Right lobe of liver (tissue), 6 donors: ENCODE results near the gene SLC8A1. TPM values are rescaled to one million over a fixed set of nuclear protein-coding genes. Genes with fewer than 3 reads are reported as not detected.

Source experiments
- ATAC-seq, 4 donors: fragments of 200-7000 bp; cut with Tn5 transposase; one replicate each; pipeline ENCODE4 v1.9.1; 2020; ENCODE audit warnings: mild to moderate bottlenecking in 4 of 4, moderate library complexity in 4 of 4
- DNase-seq, 3 donors: peaks; one replicate each; pipeline ENCODE4 v3.0.0-alpha.2; 2020
- H3K27ac ChIP-seq, 3 donors: fragments of 200-600 bp; one replicate each; pipeline ENCODE4 v1.8.0; 2022
- H3K27me3 ChIP-seq, 2 donors: fragments of 200-600 bp; one replicate each; pipeline ENCODE4 v1.8.0; 2022
- H3K36me3 ChIP-seq, 4 donors: fragments of 200-600 bp; sonication (generic) in 1 of 4; one replicate each; pipeline versions ENCODE4 v1.5.1 to v1.8.0; 2017 to 2022; ENCODE audit warnings: control low read depth in 1 of 4
- H3K4me1 ChIP-seq, 4 donors: fragments of 200-600 bp; sonication (generic) in 1 of 4; one replicate each; pipeline versions ENCODE4 v1.5.1 to v1.8.0; 2017 to 2022; ENCODE audit warnings: control low read depth in 1 of 4
- H3K4me3 ChIP-seq, 3 donors: fragments of 200-600 bp; one replicate each; pipeline ENCODE4 v1.8.0; 2022
- H3K9me3 ChIP-seq, 4 donors: fragments of 200-600 bp; sonication (generic) in 1 of 4; one replicate each; pipeline versions ENCODE4 v1.5.1 to v1.8.0; 2017 to 2022; ENCODE audit warnings: control low read depth in 1 of 4
- CTCF ChIP-seq, 4 donors: fragments of 200-600 bp in 3 of 4; fragments of 450-650 bp in 1 of 4; IDR thresholded peaks; one replicate each; pipeline versions ENCODE4 v1.5.1 to v1.8.0; 2016 to 2022; ENCODE audit warnings: antibody characterized with exemption in 4 of 4, mild to moderate bottlenecking in 2 of 4
- POLR2A ChIP-seq: fragments of 450-650 bp; IDR thresholded peaks from one replicate; pipeline ENCODE4 v1.6.1; 2017; ENCODE audit warnings: antibody characterized with exemption, mild to moderate bottlenecking
- WGBS: methylation state at CpG from one replicate; pipeline ENCODE4 v1.1.6; 2018; ENCODE audit warnings: low coverage, low lambda C conversion rate; ENCODE audit not compliant: insufficient coverage; ENCODE audit errors: missing lambda C conversion rate; 5-methylcytosine and 5-hydroxymethylcytosine counted together
- intact Hi-C, 2 donors: fragments of 100-400 bp; cut with DNase I; formaldehyde crosslinking; loops; one replicate each; pipeline versions ENCODE4 v1.11.2 to v1.14.1; 2022
- total RNA-seq, 6 experiments: library from RNA; depleted of rRNA in 2 of 6; stranded (reverse); fragments of >200 nt in 2 of 6; fragmentation: NEBNext Ultra II Directional in 3 of 6; extraction: Animal tissue kit (Norgen Biotek cat#: 25700) in 3 of 6; gene quantifications; one replicate each; pipeline versions ENCODE4 v1.1.0 to v1.2.4, GENCODE V29; 2016 to 2023
- donor health status: DM: no; HTN: yes; CAD: no.
- donor health status: DM: no; HTN: no; CAD: no.
- donor health status: DM: no; HTN: no; CAD: no.
- donor health status: DM: no; HTN: yes; CAD: no.
- donor health status: DM: no; HTN: yes; CAD: no.

SLC8A1 gene
- total RNA-seq, 6 experiments from 2014 or later = 3.3 to 12.1 (median 4.9) TPM

- Histone ChIP-seq H3K36me3 (no peaks in the 10 kb centered on the region), H3K9me3 (no peaks in the 10 kb centered on the region), H3K4me1 (no peaks in the 10 kb centered on the region), H3K27me3 (no peaks in the 10 kb centered on the region), H3K4me3 (no peak overlapping the region), H3K27ac (no peak overlapping the region)
- intact Hi-C loops = no loop called here
- ATAC-seq = no peak
- WGBS = 39% methylated on average over 6 of the region's 6 CpGs
- no peak for DNase-seq
- no peak for TF ChIP-seq POLR2A
- TF ChIP-seq CTCF (IDR thresholded peaks at IDR 0.05) = no peak
These were observed 151.5 kb downstream of the SLC8A1 start for GRCh38 chr2:40300391-40300790.

GRCh38 chr2:40299781-40300180 is 152.1 kb downstream of the SLC8A1 start:
- Histone ChIP-seq H3K27me3 (no peaks in the 10 kb centered on the region), H3K27ac (no peak overlapping the region), H3K4me1 (no peaks in the 10 kb centered on the region), H3K36me3 (no peaks in the 10 kb centered on the region), H3K9me3 (no peaks in the 10 kb centered on the region), H3K4me3 (no peak overlapping the region)
- ATAC-seq (no peak), DNase-seq (no peak)
- intact Hi-C loops = no loop called here
- 42% methylated on average over 2 of the region's 2 CpGs for WGBS
- no peak for TF ChIP-seq POLR2A
- no peak for TF ChIP-seq CTCF (IDR thresholded peaks at IDR 0.05)

GRCh38 chr2:40299173-40299572 is 152.7 kb downstream of the SLC8A1 start:
- Histone ChIP-seq H3K36me3 (no peaks in the 10 kb centered on the region), H3K4me1 (no peaks in the 10 kb centered on the region), H3K9me3 (no peaks in the 10 kb centered on the region), H3K27me3 (no peaks in the 10 kb centered on the region), H3K27ac (no peak overlapping the region), H3K4me3 (no peak overlapping the region)
- no peak for DNase-seq
- ATAC-seq = no peak
- 11% methylated on average over 1 of the region's 1 CpG for WGBS
- TF ChIP-seq POLR2A = no peak
- TF ChIP-seq CTCF (IDR thresholded peaks at IDR 0.05) = no peak
- intact Hi-C loops = no loop called here

- TF ChIP-seq POLR2A = no peak
- TF ChIP-seq CTCF (IDR thresholded peaks at IDR 0.05) = no peak
- ATAC-seq (no peak), DNase-seq (no peak)
- no peaks in the 10 kb centered on the region for H3K9me3 ChIP-seq
- no peak overlapping the region for H3K27ac ChIP-seq
- intact Hi-C loops = no loop called here
- H3K4me1 ChIP-seq = no peaks in the 10 kb centered on the region
- WGBS = 67% methylated on average over 2 of the region's 3 CpGs
- H3K4me3 ChIP-seq = no peak overlapping the region
- no peaks in the 10 kb centered on the region for H3K27me3 ChIP-seq
- H3K36me3 ChIP-seq = no peaks in the 10 kb centered on the region
These were observed 153.9 kb downstream of the SLC8A1 start for GRCh38 chr2:40298026-40298425.

GRCh38 chr2:40292291-40292690 is 159.6 kb downstream of the SLC8A1 start:
- Histone ChIP-seq H3K27ac (no peak overlapping the region), H3K9me3 (no peaks in the 10 kb centered on the region), H3K27me3 (no peaks in the 10 kb centered on the region), H3K36me3 (no peaks in the 10 kb centered on the region), H3K4me1 (no peaks in the 10 kb centered on the region), H3K4me3 (no peak overlapping the region)
- ATAC-seq = no peak
- no peak for DNase-seq
- TF ChIP-seq POLR2A = no peak
- 80% methylated on average over 1 of the region's 1 CpG for WGBS
- intact Hi-C loops = no loop called here
